ENCODE results near the gene TOGARAM1.

Gene TOGARAM1

GRCh38 chr14:44966601-44967336 lies 4.8 kb downstream of the TOGARAM1 start:
- DNase-seq: no peak

- no peak for DNase-seq
Measured at GRCh38 chr14:44968714-44969113, 6.7 kb downstream of the TOGARAM1 start.

GRCh38 chr14:44970907-44971306 lies 8.9 kb downstream of the TOGARAM1 start:
- no peak for DNase-seq

- no peak for DNase-seq
Measured at GRCh38 chr14:44971459-44971858, 9.5 kb downstream of the TOGARAM1 start.

- no peak for DNase-seq
Measured at GRCh38 chr14:44979273-44979672, 17.3 kb downstream of the TOGARAM1 start.

GRCh38 chr14:44979740-44980356 lies 17.9 kb downstream of the TOGARAM1 start:
- DNase-seq: no peak

- DNase-seq: no peak
Measured at GRCh38 chr14:44981198-44981597, 19.2 kb downstream of the TOGARAM1 start.

- no peak for DNase-seq
Measured at GRCh38 chr14:44982594-44982993, 20.6 kb downstream of the TOGARAM1 start.

- no peak for DNase-seq
Measured at GRCh38 chr14:44988694-44989093, 26.7 kb downstream of the TOGARAM1 start.

GRCh38 chr14:44989497-44990440 lies 27.8 kb downstream of the TOGARAM1 start:
- DNase-seq: no peak

GRCh38 chr14:44990533-44990932 lies 28.5 kb downstream of the TOGARAM1 start:
- DNase-seq: no peak

- DNase-seq: no peak
Measured at GRCh38 chr14:44995196-44995595, 33.2 kb downstream of the TOGARAM1 start.

- no peak for DNase-seq
Measured at GRCh38 chr14:44995770-44996294, 33.8 kb downstream of the TOGARAM1 start.

- DNase-seq: no peak
Measured at GRCh38 chr14:45003924-45004323, 41.9 kb downstream of the TOGARAM1 start.

GRCh38 chr14:45015133-45015532 lies 53.1 kb downstream of the TOGARAM1 start:
- no peak for DNase-seq

GRCh38 chr14:45028107-45028626 lies 66.2 kb downstream of the TOGARAM1 start:
- no peak for DNase-seq

GRCh38 chr14:45034730-45035129 lies 72.7 kb downstream of the TOGARAM1 start:
- DNase-seq: no peak

- DNase-seq: no peak
Measured at GRCh38 chr14:45038256-45038655, 76.3 kb downstream of the TOGARAM1 start.

GRCh38 chr14:45038865-45039264 lies 76.9 kb downstream of the TOGARAM1 start:
- no peak for DNase-seq

GRCh38 chr14:45039390-45039789 lies 77.4 kb downstream of the TOGARAM1 start:
- DNase-seq: no peak

- DNase-seq: no peak
Measured at GRCh38 chr14:45041641-45042040, 79.7 kb downstream of the TOGARAM1 start.

- DNase-seq: no peak
Measured at GRCh38 chr14:45044638-45045037, 82.6 kb downstream of the TOGARAM1 start.

- DNase-seq: no peak
Measured at GRCh38 chr14:45048385-45048784, 86.4 kb downstream of the TOGARAM1 start.

Measured in NCI-H1930 (cell line).